GM08714 (cell line): ENCODE measurements around the gene ZNF407.
A peak's percentile ranks its signal among the peaks of the same experiment; 100 is the strongest.

Experiments
- H3K4me3 ChIP-seq: fragments of 200-500 bp; sonication (Bioruptor generic); 2 replicates; pipeline ENCODE4 v1.5.1; 2014; ENCODE audit warnings: mild to moderate bottlenecking, low read length, inconsistent platforms
- ZNF274 ChIP-seq: IDR thresholded peaks from 2 replicates; pipeline ENCODE4 v1.6.1; 2012; ENCODE audit warnings: mild to moderate bottlenecking, low read depth, low read length

Gene ZNF407

DNA sequence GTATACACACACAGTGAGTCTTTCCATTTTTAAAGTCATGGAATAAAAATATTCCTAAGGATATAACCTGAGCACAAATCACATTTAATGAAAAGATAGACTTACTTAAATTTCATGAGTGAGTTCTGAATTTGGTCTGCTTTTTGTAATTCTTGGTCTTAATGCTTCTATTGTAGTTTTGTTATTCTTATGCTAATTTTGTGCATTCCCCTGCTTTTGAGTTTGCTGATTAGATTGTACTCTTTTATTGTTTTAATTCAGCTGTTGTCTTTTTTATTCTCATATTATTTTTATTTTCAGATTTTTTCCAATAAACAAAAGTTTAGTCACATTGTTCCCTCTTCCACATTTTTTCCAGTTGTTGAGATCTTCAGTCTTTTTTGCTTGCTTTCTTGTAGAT, 202.4 kb downstream of the ZNF407 start:
- H3K4me3 ChIP-seq = no peak overlapping the region
- TF ChIP-seq ZNF274 = no peak

DNA sequence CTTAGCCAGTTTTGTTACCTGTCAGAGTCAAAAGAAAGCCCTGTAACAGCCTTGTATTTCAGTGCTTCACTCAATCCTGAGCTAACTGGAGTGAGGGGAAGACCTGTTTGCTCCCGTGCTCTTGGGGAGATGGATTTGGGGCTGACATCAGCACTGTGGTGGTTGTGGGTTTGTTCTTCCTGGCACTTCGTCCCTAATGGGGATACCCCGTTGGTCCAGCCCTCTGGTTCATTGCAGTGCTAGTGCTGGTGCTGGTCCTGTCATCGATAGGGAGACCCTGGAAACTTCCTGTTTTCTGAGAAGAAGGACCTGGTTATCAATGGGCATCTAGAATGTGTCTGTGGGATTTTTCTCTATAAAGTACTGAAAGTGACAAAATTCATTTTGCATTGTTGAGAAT, 205.4 kb downstream of the ZNF407 start:
- no peak overlapping the region for H3K4me3 ChIP-seq
- TF ChIP-seq ZNF274 = no peak

DNA sequence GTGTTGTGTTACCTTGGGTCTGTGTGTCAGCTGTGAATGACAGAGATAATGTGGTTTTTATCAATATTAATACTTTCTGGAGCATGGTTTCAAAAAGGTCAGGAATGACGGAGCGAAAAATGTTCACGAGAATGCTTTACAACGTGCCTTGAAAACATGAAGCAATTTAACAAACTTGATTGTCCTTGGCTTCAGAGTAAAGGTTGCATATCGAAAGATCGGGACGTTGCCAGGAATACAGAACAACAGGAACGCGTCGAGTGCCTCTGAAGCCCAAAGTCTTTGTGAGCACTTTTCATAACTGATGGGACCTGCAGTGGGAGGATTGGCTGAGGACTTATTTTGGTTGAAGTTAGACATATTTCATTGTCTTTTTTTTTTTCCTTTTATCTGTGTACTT, 206.1 kb downstream of the ZNF407 start:
- no peak overlapping the region for H3K4me3 ChIP-seq
- TF ChIP-seq ZNF274 = no peak

GRCh38 chr18:74804677-74805076, 207.0 kb downstream of the ZNF407 start:
- no peak for TF ChIP-seq ZNF274
- H3K4me3 ChIP-seq = no peak overlapping the region

DNA sequence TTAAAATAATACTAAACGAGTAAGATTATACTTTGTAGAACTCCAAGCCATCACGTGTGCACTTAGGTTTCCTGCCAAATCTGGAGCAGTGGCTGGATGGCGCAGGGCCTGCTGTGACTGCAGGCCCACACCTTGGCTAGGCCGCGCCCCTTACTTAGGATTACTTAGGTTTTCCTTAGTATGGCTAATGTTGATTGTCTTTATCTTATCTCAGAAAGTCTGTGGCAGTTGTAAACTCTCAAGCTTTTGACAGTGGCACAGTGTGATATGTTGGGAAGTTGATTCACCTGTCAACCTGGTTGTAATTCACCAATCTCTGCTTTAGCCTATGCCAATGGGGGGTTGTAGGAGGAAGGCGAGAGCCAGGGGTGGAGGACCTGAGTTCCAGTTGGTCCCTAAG, 208.4 kb downstream of the ZNF407 start:
- peak overlapping the region; percentile 24; the same call in 1 of the 2 replicates for H3K4me3 ChIP-seq
- no peak for TF ChIP-seq ZNF274

GRCh38 chr18:74806700-74807416, 209.2 kb downstream of the ZNF407 start:
- no peak overlapping the region; the same call in 1 of the 2 replicates for H3K4me3 ChIP-seq
- no peak for TF ChIP-seq ZNF274

- TF ChIP-seq ZNF274 = no peak
- no peak overlapping the region for H3K4me3 ChIP-seq
Observed at GRCh38 chr18:74817576-74817975, 219.9 kb downstream of the ZNF407 start.

DNA sequence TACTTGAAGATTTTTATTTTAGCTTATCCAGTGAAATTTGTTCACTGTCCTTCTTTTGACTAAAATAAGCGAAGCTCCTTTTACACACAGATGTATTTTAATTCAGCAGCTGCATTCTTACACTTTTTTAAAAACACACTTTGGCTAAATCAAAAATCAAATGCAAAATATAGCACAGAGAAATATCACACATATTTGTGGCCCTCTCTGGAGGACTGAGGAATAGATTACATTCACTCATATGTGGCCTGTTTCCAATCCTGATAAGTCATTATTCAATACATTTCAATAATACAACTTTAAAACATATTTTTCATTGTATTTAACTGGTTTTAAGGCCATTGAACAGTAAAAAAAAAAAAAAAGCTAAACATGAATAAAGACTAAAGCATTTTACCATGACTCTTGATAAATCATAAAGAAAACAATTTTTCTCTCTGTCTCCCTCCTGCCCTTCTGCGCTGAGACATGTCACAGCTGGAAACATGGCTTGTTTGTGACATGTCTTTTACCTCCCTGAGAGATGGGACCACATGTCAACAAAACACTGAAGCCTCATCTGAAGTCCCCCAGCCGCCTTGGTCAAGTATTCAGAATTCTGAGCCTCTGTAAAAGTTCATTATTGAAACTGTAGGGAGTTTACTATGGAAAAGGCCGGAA, 221.0 kb downstream of the ZNF407 start:
- no peak for TF ChIP-seq ZNF274
- no peak overlapping the region for H3K4me3 ChIP-seq

GRCh38 chr18:74819433-74820059, 221.9 kb downstream of the ZNF407 start:
- H3K4me3 ChIP-seq = no peak overlapping the region
- no peak for TF ChIP-seq ZNF274

GRCh38 chr18:74820160-74820780, 222.6 kb downstream of the ZNF407 start:
- TF ChIP-seq ZNF274 = no peak

DNA sequence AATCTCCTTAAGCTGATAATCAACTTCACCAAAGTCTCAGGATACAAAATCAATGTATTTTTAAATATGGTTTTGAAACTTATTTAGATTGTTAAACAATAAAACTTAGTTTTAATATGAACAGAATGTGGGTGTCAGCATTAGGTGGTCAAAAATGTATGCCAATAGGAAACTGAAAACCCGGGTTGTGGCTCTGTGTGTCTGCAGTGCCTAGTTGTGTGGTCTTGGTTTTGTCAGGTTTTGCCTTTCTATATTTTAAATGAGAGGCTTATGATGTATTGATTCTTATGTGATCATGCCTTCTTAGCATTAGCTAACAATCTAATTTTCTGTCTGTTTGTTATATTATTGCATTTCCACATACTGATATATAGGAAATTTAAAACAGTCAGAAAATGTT, 227.8 kb downstream of the ZNF407 start:
- no peak overlapping the region for H3K4me3 ChIP-seq
- TF ChIP-seq ZNF274 = no peak

More at GRCh38 chr18:74820160-74820780, 222.6 kb downstream of the ZNF407 start:
- no peak overlapping the region for H3K4me3 ChIP-seq

GRCh38 chr18:74826572-74826971, 228.9 kb downstream of the ZNF407 start:
- no peak for TF ChIP-seq ZNF274
- no peak overlapping the region for H3K4me3 ChIP-seq

GRCh38 chr18:74828200-74828599, 230.5 kb downstream of the ZNF407 start:
- no peak for TF ChIP-seq ZNF274
- H3K4me3 ChIP-seq = no peak overlapping the region

- no peak for TF ChIP-seq ZNF274
- H3K4me3 ChIP-seq = no peak overlapping the region
Observed at GRCh38 chr18:74831571-74832250, 234.0 kb downstream of the ZNF407 start.
